Kidney tubule cell (primary cell): ENCODE results near the gene MLPH.

Experiments
- DNase-seq: peaks from one replicate; pipeline ENCODE4 v3.0.0-alpha.2; 2018; ENCODE audit warnings: low spot score

The MLPH gene

GRCh38 chr2:237603718-237604362, 116.8 kb downstream of the MLPH start:
- peak; percentile 32 for DNase-seq

GRCh38 chr2:237604391-237604790, 117.3 kb downstream of the MLPH start:
- DNase-seq = no peak
